Measurements from ENCODE around the gene GJA9. TPM values are rescaled to one million over a fixed set of nuclear protein-coding genes. Genes with fewer than 3 reads are reported as not detected.

The GJA9 gene
- total RNA-seq (ENCODE audit: unreplicated experiment): not detected
- long read RNA-seq: 0 reads

DNA sequence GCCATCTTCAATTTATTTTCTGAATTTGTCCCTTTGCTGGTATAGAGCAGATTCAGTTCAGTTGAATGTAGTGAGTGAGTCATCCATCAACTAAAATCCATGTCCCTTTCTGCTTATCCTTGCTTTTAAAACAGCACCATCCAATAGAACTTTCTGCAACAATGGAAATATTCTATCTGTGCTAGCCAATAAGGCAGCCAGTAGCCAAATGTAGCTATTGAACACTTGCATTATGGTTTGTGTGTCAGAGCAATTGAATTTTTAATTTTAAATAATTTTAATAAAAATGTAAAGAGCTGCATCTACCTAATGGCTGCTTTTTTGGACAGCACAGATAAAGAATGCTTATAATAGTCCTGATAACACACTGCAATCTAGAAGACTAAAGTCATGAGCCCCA, at the start of gene GJA9:
Gene GJA9 (minus strand): TSS at position 101 of the 400 bp plus-strand sequence. CDS start 5,489 bp downstream, outside the sequence.
- H3K27me3 Mint-ChIP-seq (ENCODE audit: unreplicated experiment): no peaks in the 10 kb centered on the region
- no peaks in the 10 kb centered on the region for H3K9me3 Mint-ChIP-seq (ENCODE audit: unreplicated experiment)
- no peaks in the 10 kb centered on the region for H3K4me1 Mint-ChIP-seq (ENCODE audit: low read depth, unreplicated experiment)
- no peak within 1 kb of the TSS for H3K27ac Mint-ChIP-seq (ENCODE audit: unreplicated experiment)
- TF ChIP-seq, protein P1, sequence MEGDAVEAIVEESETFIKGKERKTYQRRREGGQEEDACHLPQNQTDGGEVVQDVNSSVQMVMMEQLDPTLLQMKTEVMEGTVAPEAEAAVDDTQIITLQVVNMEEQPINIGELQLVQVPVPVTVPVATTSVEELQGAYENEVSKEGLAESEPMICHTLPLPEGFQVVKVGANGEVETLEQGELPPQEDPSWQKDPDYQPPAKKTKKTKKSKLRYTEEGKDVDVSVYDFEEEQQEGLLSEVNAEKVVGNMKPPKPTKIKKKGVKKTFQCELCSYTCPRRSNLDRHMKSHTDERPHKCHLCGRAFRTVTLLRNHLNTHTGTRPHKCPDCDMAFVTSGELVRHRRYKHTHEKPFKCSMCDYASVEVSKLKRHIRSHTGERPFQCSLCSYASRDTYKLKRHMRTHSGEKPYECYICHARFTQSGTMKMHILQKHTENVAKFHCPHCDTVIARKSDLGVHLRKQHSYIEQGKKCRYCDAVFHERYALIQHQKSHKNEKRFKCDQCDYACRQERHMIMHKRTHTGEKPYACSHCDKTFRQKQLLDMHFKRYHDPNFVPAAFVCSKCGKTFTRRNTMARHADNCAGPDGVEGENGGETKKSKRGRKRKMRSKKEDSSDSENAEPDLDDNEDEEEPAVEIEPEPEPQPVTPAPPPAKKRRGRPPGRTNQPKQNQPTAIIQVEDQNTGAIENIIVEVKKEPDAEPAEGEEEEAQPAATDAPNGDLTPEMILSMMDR (IDR thresholded peaks at IDR 0.05; ENCODE audit: partially characterized antibody, unreplicated experiment): no peak
- no peaks in the 10 kb centered on the region for H3K36me3 Mint-ChIP-seq (ENCODE audit: unreplicated experiment)
- H3K4me3 Mint-ChIP-seq (ENCODE audit: unreplicated experiment): no peak within 1 kb of the TSS
- no peak for DNase-seq

DNA sequence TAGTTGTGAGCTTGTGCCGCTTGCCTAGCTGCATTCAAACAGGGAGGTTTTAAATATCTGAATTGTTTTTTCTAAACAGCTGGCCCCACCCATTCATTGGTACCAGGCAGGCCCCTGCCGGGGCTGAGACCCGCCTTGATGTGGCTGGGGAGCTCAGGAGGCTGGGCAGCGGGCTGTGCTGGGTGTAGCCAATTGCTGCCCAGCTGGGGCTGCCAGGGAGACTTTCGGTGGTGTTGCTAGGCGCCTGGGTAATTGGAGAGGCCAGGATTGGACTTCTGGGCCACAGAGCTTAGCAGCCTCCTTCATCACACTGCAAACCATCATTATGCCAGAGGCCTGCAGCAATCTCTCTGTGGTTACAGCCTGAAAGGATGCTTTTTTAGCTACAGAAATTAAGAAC, 48.1 kb upstream of the GJA9 start:
- peaks cover 2% of the 10 kb centered on the region for H3K27me3 Mint-ChIP-seq (ENCODE audit: unreplicated experiment)
- no peaks in the 10 kb centered on the region for H3K4me1 Mint-ChIP-seq (ENCODE audit: low read depth, unreplicated experiment)
- H3K27ac Mint-ChIP-seq (ENCODE audit: unreplicated experiment): no peak overlapping the region
- no peak overlapping the region for H3K4me3 Mint-ChIP-seq (ENCODE audit: unreplicated experiment)
- H3K36me3 Mint-ChIP-seq (ENCODE audit: unreplicated experiment): no peaks in the 10 kb centered on the region
- DNase-seq: peak; percentile 17
- TF ChIP-seq, protein P1 (IDR thresholded peaks at IDR 0.05; ENCODE audit: partially characterized antibody, unreplicated experiment): no peak
- no peaks in the 10 kb centered on the region for H3K9me3 Mint-ChIP-seq (ENCODE audit: unreplicated experiment)

DNA sequence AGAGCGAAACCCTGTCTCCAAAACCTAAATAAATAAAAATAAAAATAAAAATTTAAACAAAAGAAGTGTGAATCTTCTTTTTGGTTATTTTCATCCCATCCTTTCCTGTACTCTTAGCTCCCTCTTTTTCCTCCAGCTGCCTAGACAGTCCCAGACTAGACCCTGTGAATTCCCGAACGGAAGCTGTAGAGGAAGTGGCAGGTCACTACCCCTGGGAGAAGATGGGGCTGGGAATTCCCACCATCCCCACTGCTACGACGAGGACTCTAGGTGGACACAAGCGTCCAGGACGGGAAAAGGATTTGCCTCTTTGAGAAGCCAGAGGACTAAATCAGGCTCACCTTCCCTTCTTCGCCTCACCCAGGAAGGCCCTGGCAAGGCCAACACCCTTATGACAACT, 47.7 kb upstream of the GJA9 start:
- no peaks in the 10 kb centered on the region for H3K4me1 Mint-ChIP-seq (ENCODE audit: low read depth, unreplicated experiment)
- no peaks in the 10 kb centered on the region for H3K36me3 Mint-ChIP-seq (ENCODE audit: unreplicated experiment)
- TF ChIP-seq, protein P1 (IDR thresholded peaks at IDR 0.05; ENCODE audit: partially characterized antibody, unreplicated experiment): no peak
- H3K27ac Mint-ChIP-seq (ENCODE audit: unreplicated experiment): no peak overlapping the region
- no peak for DNase-seq
- H3K9me3 Mint-ChIP-seq (ENCODE audit: unreplicated experiment): no peaks in the 10 kb centered on the region
- no peak overlapping the region for H3K4me3 Mint-ChIP-seq (ENCODE audit: unreplicated experiment)
- H3K27me3 Mint-ChIP-seq (ENCODE audit: unreplicated experiment): peaks cover 2% of the 10 kb centered on the region

DNA sequence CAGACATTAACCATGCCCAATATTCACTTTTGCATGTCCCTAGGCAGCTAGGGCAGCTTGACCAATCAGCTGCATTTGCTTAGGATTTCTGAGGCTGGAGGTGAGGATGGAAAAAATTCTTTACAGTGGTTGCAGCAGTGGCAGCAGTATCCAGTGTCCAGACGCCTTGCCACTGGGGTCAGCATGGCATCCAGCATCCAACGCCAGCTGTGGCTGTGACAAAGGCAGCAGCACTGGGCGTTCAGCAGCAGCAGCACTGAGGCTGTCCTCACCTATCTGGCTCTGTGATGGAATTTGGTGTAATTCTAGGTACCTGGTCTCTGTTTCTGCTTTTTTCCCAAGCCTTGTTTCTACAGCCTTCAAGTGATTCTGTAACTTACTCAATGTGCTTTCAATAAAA, 44.7 kb upstream of the GJA9 start:
- Mint-ChIP-seq H3K36me3 (ENCODE audit: unreplicated experiment) (no peaks in the 10 kb centered on the region), H3K27me3 (ENCODE audit: unreplicated experiment) (no peaks in the 10 kb centered on the region), H3K27ac (ENCODE audit: unreplicated experiment) (no peak overlapping the region), H3K4me1 (ENCODE audit: low read depth, unreplicated experiment) (no peaks in the 10 kb centered on the region), H3K9me3 (ENCODE audit: unreplicated experiment) (no peaks in the 10 kb centered on the region), H3K4me3 (ENCODE audit: unreplicated experiment) (no peak overlapping the region)
- TF ChIP-seq, protein P1 (IDR thresholded peaks at IDR 0.05; ENCODE audit: partially characterized antibody, unreplicated experiment): no peak
- DNase-seq: no peak

DNA sequence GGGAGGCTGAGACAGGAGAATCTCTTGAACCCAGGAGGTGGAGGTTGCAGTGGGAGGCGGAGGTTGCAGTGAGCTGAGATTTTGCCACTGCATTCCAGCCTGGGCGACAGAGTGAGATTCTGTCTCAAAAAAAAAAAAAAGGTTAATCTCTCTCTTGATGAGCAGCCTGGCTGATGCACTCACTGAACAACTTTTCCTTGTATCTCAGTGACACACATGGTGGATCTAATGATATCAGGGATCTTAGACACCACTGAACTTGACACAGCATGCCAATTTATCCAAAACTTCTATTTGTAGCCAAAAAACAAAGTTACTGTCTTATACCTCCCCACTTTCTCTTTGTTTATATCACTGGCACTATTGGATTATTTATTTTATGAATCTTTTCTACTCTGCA, 44.0 kb upstream of the GJA9 start:
- Mint-ChIP-seq H3K9me3 (ENCODE audit: unreplicated experiment) (no peaks in the 10 kb centered on the region), H3K36me3 (ENCODE audit: unreplicated experiment) (no peaks in the 10 kb centered on the region), H3K27me3 (ENCODE audit: unreplicated experiment) (no peaks in the 10 kb centered on the region), H3K4me1 (ENCODE audit: low read depth, unreplicated experiment) (no peaks in the 10 kb centered on the region), H3K4me3 (ENCODE audit: unreplicated experiment) (no peak overlapping the region), H3K27ac (ENCODE audit: unreplicated experiment) (no peak overlapping the region)
- TF ChIP-seq, protein P1 (IDR thresholded peaks at IDR 0.05; ENCODE audit: partially characterized antibody, unreplicated experiment): no peak
- no peak for DNase-seq

All from glutamatergic neuron (in vitro differentiated cells).